Right lobe of liver (tissue), 4 donors: ENCODE results near the gene PHACTR2.

ENCODE experiments used
- CTCF ChIP-seq, 4 donors: fragments of 200-600 bp in 3 of 4; fragments of 450-650 bp in 1 of 4; IDR thresholded peaks; one replicate each; pipeline versions ENCODE4 v1.5.1 to v1.8.0; 2016 to 2022; ENCODE audit warnings: antibody characterized with exemption in 4 of 4, mild to moderate bottlenecking in 2 of 4
- POLR2A ChIP-seq: fragments of 450-650 bp; IDR thresholded peaks from one replicate; pipeline ENCODE4 v1.6.1; 2017; ENCODE audit warnings: antibody characterized with exemption, mild to moderate bottlenecking
- donor health status: DM: no; HTN: no; CAD: no.
- donor health status: DM: no; HTN: no; CAD: no.
- donor health status: DM: no; HTN: yes; CAD: no.

GRCh38 chr6:143677577-143677890 is 231 bp upstream of the PHACTR2 start:
- no peak for TF ChIP-seq CTCF (IDR thresholded peaks at IDR 0.05)
- no peak for TF ChIP-seq POLR2A
